HCT116 (cell line): ENCODE data around the gene BLOC1S5. TPM values are rescaled to one million over a fixed set of nuclear protein-coding genes. Genes with fewer than 3 reads are reported as not detected.

Experiments
- ATAC-seq: fragments of 200-7000 bp; cut with Tn5 transposase; 2 replicates; pipeline ENCODE4 v1.9.1; 2020; ENCODE audit warnings: mild to moderate bottlenecking, moderate library complexity
- BruUV-seq: library from RNA; stranded (reverse); fragments of 400-500 nt; replicated peaks from 2 replicates; lab custom pipeline; 2021; lab: Mats Ljungman, UMichigan
- CTCF ChIA-PET: fragments of 300-600 bp; sonication (Branson Sonifier 250); formaldehyde crosslinking; loops from one replicate; lab custom pipeline; 2021; ENCODE audit warnings: antibody characterized with exemption; lab: Charles Lee
- POLR2A ChIA-PET: fragments of 300-600, 350-600 bp; sonication (Branson Sonifier 250); formaldehyde crosslinking; loops from one replicate; lab custom pipeline; 2021; ENCODE audit warnings: antibody characterized with exemption; lab: Charles Lee
- RAD21 ChIA-PET, 2 experiments: fragments of 300-600 bp; sonication (Branson Sonifier 250); formaldehyde crosslinking; loops; one replicate each; lab custom pipeline; 2023; ENCODE audit warnings: low total read pairs in 2 of 2; ENCODE audit not compliant: uncharacterized antibody in 2 of 2, unreplicated experiment in 2 of 2, low non-redundant PET in 1 of 2; lab: Charles Lee
- DNase-seq: peaks from one replicate; pipeline ENCODE4 v3.0.0-alpha.2; 2010; ENCODE audit warnings: low read depth, low spot score
- H2AFZ ChIP-seq: fragments of 200-600 bp; shearing (Covaris generic), sonication (generic); 2 replicates; pipeline ENCODE4 v1.6.1; 2017; ENCODE audit warnings: low read depth, mixed run types, mixed read lengths, antibody characterized with exemption, low read length; ENCODE audit not compliant: poor library complexity, severe bottlenecking
- H3K27ac ChIP-seq: 2 replicates; pipeline ENCODE4 v1.5.1; 2012; ENCODE audit warnings: low read depth, low read length
- H3K27me3 ChIP-seq: fragments of 200-600 bp; sonication (generic); 2 replicates; pipeline ENCODE4 v1.6.1; 2016; ENCODE audit warnings: mixed run types, low read length, mixed read lengths; ENCODE audit not compliant: insufficient read depth
- H3K36me3 ChIP-seq, 2 experiments: fragments of 200-500 bp in 1 of 2; fragments of 200-600 bp in 1 of 2; sonication (Bioruptor generic) in 1 of 2; sonication (generic) in 1 of 2; 2 replicates each; pipeline versions ENCODE4 v1.5.1 to v1.6.1; 2014 to 2016; ENCODE audit warnings: low read length in 2 of 2, inconsistent platforms in 1 of 2, mixed read lengths in 1 of 2, mixed run types in 1 of 2; ENCODE audit not compliant: insufficient read depth in 2 of 2, control insufficient read depth in 1 of 2
- H3K4me1 ChIP-seq, 2 experiments: fragments of 200-600 bp in 1 of 2; sonication (generic) in 1 of 2; 2 replicates each; pipeline versions ENCODE4 v1.5.1 to v1.6.1; 2012 to 2017; ENCODE audit warnings: low read length in 2 of 2, inconsistent platforms in 1 of 2, mild to moderate bottlenecking in 1 of 2, mixed read lengths in 1 of 2, mixed run types in 1 of 2, moderate library complexity in 1 of 2; ENCODE audit not compliant: insufficient read depth in 2 of 2, control insufficient read depth in 1 of 2
- H3K4me2 ChIP-seq: fragments of 200-600 bp; sonication (generic); 2 replicates; pipeline ENCODE4 v1.6.1; 2017; ENCODE audit warnings: mixed run types, low read length, mixed read lengths
- H3K4me3 ChIP-seq, 2 experiments: fragments of 200-600 bp in 1 of 2; sonication (generic) in 1 of 2; replicated peaks in 1 of 2; 2 replicates each; pipeline ENCODE4 v1.5.1; 2011 to 2016; ENCODE audit warnings: low read length in 2 of 2, control low read depth in 1 of 2, low read depth in 1 of 2, mild to moderate bottlenecking in 1 of 2, mixed read lengths in 1 of 2, mixed run types in 1 of 2
- H3K79me2 ChIP-seq: fragments of 200-600 bp; sonication (generic); 2 replicates; pipeline ENCODE4 v1.6.1; 2017; ENCODE audit warnings: mild to moderate bottlenecking, mixed run types, low read length, moderate library complexity, mixed read lengths; ENCODE audit not compliant: insufficient read depth
- H3K9ac ChIP-seq: fragments of 200-600 bp; sonication (generic); 2 replicates; pipeline ENCODE4 v1.6.1; 2016; ENCODE audit warnings: low read length, mixed read lengths
- H3K9me2 ChIP-seq: fragments of 200-600 bp; sonication (generic), shearing (Covaris generic); 2 replicates; pipeline ENCODE4 v1.6.1; 2017; ENCODE audit warnings: mixed run types, mild to moderate bottlenecking, moderate library complexity; ENCODE audit not compliant: insufficient read depth
- H3K9me3 ChIP-seq, 2 experiments: fragments of 200-500 bp in 1 of 2; fragments of 200-600 bp in 1 of 2; sonication (Bioruptor generic) in 1 of 2; sonication (generic) in 1 of 2; 2 replicates each; pipeline ENCODE4 v1.6.1; 2014 to 2017; ENCODE audit warnings: low read length in 2 of 2, mixed read lengths in 2 of 2, inconsistent platforms in 1 of 2, low read depth in 1 of 2, mild to moderate bottlenecking in 1 of 2, mixed run types in 1 of 2, moderate library complexity in 1 of 2; ENCODE audit not compliant: control insufficient read depth in 1 of 2, insufficient read depth in 1 of 2
- H4K20me1 ChIP-seq: fragments of 200-600 bp; sonication (generic), shearing (Covaris generic); 2 replicates; pipeline ENCODE4 v1.6.1; 2017; ENCODE audit warnings: mixed run types, mild to moderate bottlenecking, moderate library complexity; ENCODE audit not compliant: insufficient read depth
- ATF3 ChIP-seq: IDR thresholded peaks from 2 replicates; pipeline ENCODE4 v1.6.1; 2012
- CBX3 ChIP-seq: IDR thresholded peaks from 2 replicates; pipeline ENCODE4 v1.6.1; 2012; ENCODE audit warnings: low read depth
- CEBPB ChIP-seq: IDR thresholded peaks from 2 replicates; pipeline ENCODE4 v1.6.1; 2012; ENCODE audit warnings: low read depth
- CTCF ChIP-seq, 3 experiments: fragments of 200-600 bp in 1 of 3; sonication (generic) in 1 of 3; IDR thresholded peaks in 2 of 3; conservative IDR thresholded peaks in 1 of 3; 2 replicates each; pipeline ENCODE4 v1.5.1; 2012 to 2017; ENCODE audit warnings: low read depth in 2 of 3, low read length in 2 of 3, antibody characterized with exemption in 1 of 3, borderline replicate concordance in 1 of 3, control low read depth in 1 of 3, mild to moderate bottlenecking in 1 of 3, mixed read lengths in 1 of 3, mixed run types in 1 of 3, moderate library complexity in 1 of 3; ENCODE audit not compliant: insufficient read depth in 1 of 3
- EGR1 ChIP-seq: IDR thresholded peaks from 2 replicates; pipeline ENCODE4 v1.6.1; 2012; ENCODE audit warnings: low read depth
- ELF1 ChIP-seq: IDR thresholded peaks from 2 replicates; pipeline ENCODE4 v1.6.1; 2012; ENCODE audit warnings: low read depth, borderline replicate concordance
- EZH2 ChIP-seq: fragments of 200-600 bp; sonication (generic); IDR thresholded peaks from 2 replicates; pipeline ENCODE4 v1.6.1; 2017; ENCODE audit warnings: antibody characterized with exemption, mixed run types
- EZH2phosphoT487 ChIP-seq: fragments of 200-600 bp; IDR thresholded peaks from 2 replicates; pipeline ENCODE4 v1.6.1; 2018; ENCODE audit warnings: antibody characterized with exemption, borderline replicate concordance
- FOSL1 ChIP-seq: IDR thresholded peaks from 2 replicates; pipeline ENCODE4 v1.6.1; 2012; ENCODE audit warnings: low read depth
- JUND ChIP-seq: IDR thresholded peaks from 2 replicates; pipeline ENCODE4 v1.6.1; 2012
- POLR2A ChIP-seq: IDR thresholded peaks from 2 replicates; pipeline ENCODE4 v1.7.0; 2011; ENCODE audit warnings: borderline replicate concordance; ENCODE audit not compliant: insufficient read depth, insufficient read length; ENCODE audit errors: extremely low read depth
- POLR2AphosphoS5 ChIP-seq: IDR thresholded peaks from 2 replicates; pipeline ENCODE4 v1.6.1; 2011; ENCODE audit warnings: mild to moderate bottlenecking, low read depth, low read length, moderate library complexity
- RAD21 ChIP-seq: IDR thresholded peaks from 2 replicates; pipeline ENCODE4 v1.6.1; 2012; ENCODE audit warnings: low read depth, mild to moderate bottlenecking
- REST ChIP-seq: IDR thresholded peaks from 2 replicates; pipeline ENCODE4 v1.6.1; 2012; ENCODE audit warnings: low read depth
- SIN3A ChIP-seq: IDR thresholded peaks from 2 replicates; pipeline ENCODE4 v1.6.1; 2012; ENCODE audit warnings: low read depth
- SP1 ChIP-seq: IDR thresholded peaks from 2 replicates; pipeline ENCODE4 v1.6.1; 2012; ENCODE audit warnings: low read depth
- SRF ChIP-seq: IDR thresholded peaks from 2 replicates; pipeline ENCODE4 v1.6.1; 2012; ENCODE audit warnings: low read depth
- TCF7L2 ChIP-seq: IDR thresholded peaks from 2 replicates; pipeline ENCODE4 v1.7.0; 2011; ENCODE audit warnings: borderline replicate concordance, inconsistent platforms; ENCODE audit not compliant: insufficient read depth, insufficient read length; ENCODE audit errors: extremely low read depth
- YY1 ChIP-seq: IDR thresholded peaks from 2 replicates; pipeline ENCODE4 v1.6.1; 2011; ENCODE audit warnings: low read length, low read depth, moderate library complexity, mild to moderate bottlenecking; ENCODE audit not compliant: insufficient replicate concordance; ENCODE audit errors: extremely low read depth
- ZNF274 ChIP-seq: fragments of 200-500 bp; sonication (Bioruptor generic); IDR thresholded peaks from 2 replicates; pipeline ENCODE4 v1.6.1; 2014; ENCODE audit warnings: mild to moderate bottlenecking, low read depth, low read length, inconsistent platforms
- intact Hi-C: fragments of 100-400 bp; cut with micrococcal nuclease; formaldehyde crosslinking; loops from 2 replicates; pipeline ENCODE4 v1.10.0; 2022
- total RNA-seq: library from RNA; stranded (reverse); gene quantifications from one replicate; pipeline ENCODE4 v1.2.1, GENCODE V29; 2021; ENCODE audit not compliant: unreplicated experiment

Gene BLOC1S5
- total RNA-seq, 1 experiment from 2014 or later = 12.0 TPM

GRCh38 chr6:8074213-8074612, 10.0 kb upstream of the BLOC1S5 start:
- Histone ChIP-seq H2AFZ (no peak overlapping the region), H3K27me3 (no peaks in the 10 kb centered on the region), H3K79me2 (0 out of 2 replicates have a peak, but pooled peaks cover 6% of the 10 kb centered on the region), H3K36me3 (no peaks in the 10 kb centered on the region), H4K20me1 (no peaks in the 10 kb centered on the region), H3K4me1 (0 out of 4 replicates have a peak, but pooled peaks cover 0 to 3% of the 10 kb centered on the region in 2 experiments), H3K4me2 (no peak overlapping the region), H3K9ac (no peak overlapping the region), H3K4me3 (no peak overlapping the region), H3K27ac (no peak overlapping the region), H3K9me3 (no peaks in the 10 kb centered on the region), H3K9me2 (no peaks in the 10 kb centered on the region)
- ChIA-PET POLR2A (no interaction called here), RAD21 (no interaction called here), CTCF (no interaction called here)
- BruUV-seq = no TSS peak
- intact Hi-C loops = no loop called here
- ATAC-seq (no peak), DNase-seq (no peak)
- no peak for TF ChIP-seq CEBPB
- no peak for TF ChIP-seq EZH2
- no peak for TF ChIP-seq EGR1
- TF ChIP-seq POLR2AphosphoS5 = no peak
- TF ChIP-seq JUND = no peak
- TF ChIP-seq POLR2A = no peak
- TF ChIP-seq ELF1 = no peak
- TF ChIP-seq CTCF (IDR thresholded peaks at IDR 0.05 in 2 of 3, conservative IDR thresholded peaks at IDR 0.05 in 1 of 3; ENCODE audit: borderline replicate concordance in 1 of 3, insufficient read depth in 1 of 3, low read depth in 2 of 3, low read length in 2 of 3) = no peak
- no peak for TF ChIP-seq ATF3
- no peak for TF ChIP-seq RAD21
- no peak for TF ChIP-seq SRF
- no peak for TF ChIP-seq EZH2phosphoT487
- TF ChIP-seq YY1 = no peak
- no peak for TF ChIP-seq FOSL1
- no peak for TF ChIP-seq TCF7L2
- TF ChIP-seq REST = no peak
- no peak for TF ChIP-seq CBX3
- TF ChIP-seq SP1 = no peak
- no peak for TF ChIP-seq SIN3A
- TF ChIP-seq ZNF274 = no peak
